B cell (primary cell): ENCODE measurements around the gene POLD2. TPM values are rescaled to one million over a fixed set of nuclear protein-coding genes. Genes with fewer than 3 reads are reported as not detected.
A peak's percentile ranks its signal among the peaks of the same experiment; 100 is the strongest.

Experiments used
- ATAC-seq: fragments of 200-7000 bp; cut with Tn5 transposase; one replicate; pipeline ENCODE4 v1.10.0; 2021; ENCODE audit warnings: low read depth, mild to moderate bottlenecking, moderate number of reproducible peaks, moderate library complexity
- CTCF ChIA-PET: fragments of 350-600 bp; sonication (Branson Sonifier 250); formaldehyde crosslinking; loops from one replicate; lab custom pipeline; 2021; ENCODE audit warnings: antibody characterized with exemption, inconsistent platforms; lab: Charles Lee
- POLR2A ChIA-PET: fragments of 350-600 bp; sonication (Branson Sonifier 250); formaldehyde crosslinking; loops from one replicate; lab custom pipeline; 2021; ENCODE audit warnings: antibody characterized with exemption; lab: Charles Lee
- DNase-seq: peaks from one replicate; pipeline ENCODE4 v3.0.0; 2013
- H2AFZ ChIP-seq: 2 replicates; pipeline ENCODE4 v1.6.1; 2012; ENCODE audit warnings: mild to moderate bottlenecking, low read depth, low read length; ENCODE audit not compliant: insufficient read depth, poor library complexity, severe bottlenecking
- H3K27ac ChIP-seq, 2 donors: 1 replicate in 1 of 2; 2 replicates in 1 of 2; pipeline ENCODE4 v1.5.1; 2012 to 2013; ENCODE audit warnings: low read length in 2 of 2, mild to moderate bottlenecking in 2 of 2, moderate library complexity in 1 of 2
- H3K27me3 ChIP-seq, 4 experiments: fragments of 200-600 bp in 1 of 4; sonication (generic) in 1 of 4; replicated peaks in 1 of 4; 1 replicate in 2 of 4; 2 replicates in 2 of 4; pipeline versions ENCODE4 v1.6.1 to v1.7.0; 2013 to 2016; ENCODE audit warnings: low read length in 3 of 4, mild to moderate bottlenecking in 2 of 4, mixed read lengths in 1 of 4, moderate library complexity in 1 of 4; ENCODE audit not compliant: insufficient read depth in 4 of 4, control insufficient read depth in 3 of 4; ENCODE audit errors: control extremely low read depth in 1 of 4
- H3K36me3 ChIP-seq, 2 experiments: replicated peaks in 1 of 2; 1 replicate in 1 of 2; 2 replicates in 1 of 2; pipeline versions ENCODE4 v1.6.1 to v1.7.1; 2013; ENCODE audit warnings: low read length in 1 of 2; ENCODE audit not compliant: insufficient read depth in 2 of 2, control insufficient read depth in 1 of 2; ENCODE audit errors: control extremely low read depth in 1 of 2, extremely low read depth in 1 of 2
- H3K4me1 ChIP-seq, 2 donors: fragments of 200-600 bp in 1 of 2; sonication (generic) in 1 of 2; 1 replicate in 1 of 2; 2 replicates in 1 of 2; pipeline versions ENCODE4 v1.5.1 to v1.6.1; 2013 to 2017; ENCODE audit warnings: low read length in 2 of 2; ENCODE audit not compliant: control insufficient read depth in 2 of 2, insufficient read depth in 2 of 2
- H3K4me2 ChIP-seq: replicated peaks from 2 replicates; pipeline ENCODE3; 2012; ENCODE audit warnings: mild to moderate bottlenecking, low read depth, low read length; ENCODE audit not compliant: poor library complexity, severe bottlenecking
- H3K4me3 ChIP-seq, 5 experiments: fragments of 200-600 bp in 1 of 5; sonication (generic) in 1 of 5; 1 replicate in 3 of 5; 2 replicates in 2 of 5; pipeline versions ENCODE4 v1.5.1 to v1.7.0; 2011 to 2016; ENCODE audit warnings: low read length in 4 of 5, mild to moderate bottlenecking in 4 of 5, low read depth in 2 of 5, control low read depth in 1 of 5, moderate library complexity in 1 of 5; ENCODE audit not compliant: insufficient read depth in 1 of 5; ENCODE audit errors: control extremely low read depth in 1 of 5, extremely low read depth in 1 of 5
- H3K79me2 ChIP-seq: fragments of 200-600 bp; sonication (generic); one replicate; pipeline ENCODE4 v1.6.0; 2016; ENCODE audit warnings: low read length; ENCODE audit not compliant: control insufficient read depth, insufficient read depth
- H3K9ac ChIP-seq: fragments of 200-600 bp; sonication (generic); 2 replicates; pipeline ENCODE4 v1.6.1; 2017; ENCODE audit warnings: mild to moderate bottlenecking, low read length, moderate library complexity
- H3K9me3 ChIP-seq, 3 donors: one replicate each; pipeline versions ENCODE4 v1.6.1 to v1.7.1; 2013; ENCODE audit warnings: low read length in 2 of 3; ENCODE audit not compliant: control insufficient read depth in 2 of 3, insufficient read depth in 1 of 3; ENCODE audit errors: control extremely low read depth in 1 of 3
- H4K20me1 ChIP-seq: 2 replicates; pipeline ENCODE4 v1.6.0; 2012; ENCODE audit warnings: mild to moderate bottlenecking, low read length; ENCODE audit not compliant: insufficient read depth, control insufficient read depth, poor library complexity, severe bottlenecking
- H3K27ac Mint-ChIP-seq: one replicate; pipeline ENCODE4 v1.8.0; 2021; ENCODE audit warnings: mixed read lengths
- H3K27me3 Mint-ChIP-seq: one replicate; pipeline ENCODE4 v1.8.0; 2021; ENCODE audit warnings: mixed read lengths
- H3K4me1 Mint-ChIP-seq: one replicate; pipeline ENCODE4 v1.8.0; 2021; ENCODE audit warnings: mixed read lengths
- H3K4me3 Mint-ChIP-seq: one replicate; pipeline ENCODE4 v1.8.0; 2021; ENCODE audit warnings: mixed read lengths
- H3K9me3 Mint-ChIP-seq: one replicate; pipeline ENCODE4 v1.8.0; 2022; ENCODE audit warnings: mixed read lengths; ENCODE audit not compliant: insufficient read depth
- CTCF ChIP-seq: fragments of 200-600 bp; IDR thresholded peaks from one replicate; pipeline ENCODE4 v1.8.0; 2022; ENCODE audit warnings: antibody characterized with exemption, mild to moderate bottlenecking
- EZH2 ChIP-seq: IDR thresholded peaks from 2 replicates; pipeline ENCODE4 v1.6.1; 2012; ENCODE audit warnings: borderline replicate concordance, low read depth, mild to moderate bottlenecking, moderate library complexity, low read length; ENCODE audit not compliant: insufficient read depth, poor library complexity, severe bottlenecking
- WGBS: methylation state at CpG from one replicate; pipeline ENCODE4 v1.1.5; 2013; ENCODE audit warnings: missing lambda C conversion rate; ENCODE audit not compliant: insufficient coverage; 5-methylcytosine and 5-hydroxymethylcytosine counted together
- intact Hi-C: fragments of 100-400 bp; cut with micrococcal nuclease; formaldehyde crosslinking; loops from one replicate; pipeline ENCODE4 v1.10.0; 2022
- polyA plus RNA-seq: library from polyadenylated mRNA; depleted of rRNA; stranded (reverse); fragments of >200 nt; gene quantifications from 2 replicates; pipeline ENCODE4 v1.2.3, GENCODE V29; 2012
- total RNA-seq, 2 donors: library from RNA; stranded (reverse); fragments of 120-200 nt in 1 of 2; gene quantifications; 1 replicate in 1 of 2; 2 replicates in 1 of 2; pipeline versions ENCODE4 v1.2.3 to v1.2.4, GENCODE V29; 2013 to 2022

POLD2 gene
- total and polyA plus RNA-seq, 2 donors (not counting 1 experiment from before 2014, with no cell fraction given): 73.6 to 86.7 TPM

GRCh38 chr7:44124822-44125202, 1.5 kb upstream of the POLD2 start:
- ChIA-PET POLR2A (no interaction called here), CTCF (interaction anchor here (1.7 kb wide), 1 partner anchor 57 kb away, joined by 3 read pairs; no protein-coding TSS in a partner anchor)
- intact Hi-C loops: no loop called here
- no peaks in the 10 kb centered on the region for H3K27me3 Mint-ChIP-seq
- TF ChIP-seq EZH2: no peak
- no peak overlapping the region for H3K27ac ChIP-seq
- H3K9me3 Mint-ChIP-seq: peaks cover 3% of the 10 kb centered on the region
- ATAC-seq: no peak
- no peaks in the 10 kb centered on the region for H4K20me1 ChIP-seq
- peaks cover 28% of the 10 kb centered on the region for H3K79me2 ChIP-seq
- H3K4me3 Mint-ChIP-seq: peak overlapping the region; percentile 64
- H3K4me2 ChIP-seq: no peak overlapping the region
- 93% methylated on average over 3 of the region's 6 CpGs for WGBS
- H3K4me3 ChIP-seq: no peak overlapping the region
- no peak overlapping the region for H3K27ac Mint-ChIP-seq
- H3K4me1 ChIP-seq: peaks cover 9 to 19% of the 10 kb centered on the region in 2 donors
- no peak overlapping the region for H3K9ac ChIP-seq
- H3K27me3 ChIP-seq: peaks cover 0 to 3% (median 0%) of the 10 kb centered on the region in 4 experiments
- H2AFZ ChIP-seq: no peak overlapping the region
- DNase-seq: no peak
- peaks cover 0 to 6% of the 10 kb centered on the region in 2 experiments for H3K36me3 ChIP-seq
- peaks cover 19% of the 10 kb centered on the region for H3K4me1 Mint-ChIP-seq
- peaks cover 3 to 9% (median 8%) of the 10 kb centered on the region in 3 donors for H3K9me3 ChIP-seq

- Histone ChIP-seq H4K20me1 (no peaks in the 10 kb centered on the region), H3K4me1 (peaks cover 9 to 19% of the 10 kb centered on the region in 2 donors), H3K27ac (peak overlapping the region in 1 of 2 donors; percentile 80), H3K27me3 (no peaks in the 10 kb centered on the region), H3K4me2 (peak overlapping the region; percentile 98), H3K36me3 (peaks cover 0 to 21% of the 10 kb centered on the region in 2 experiments), H3K4me3 (peak overlapping the region; percentile 67 to 78 (median 76)), H2AFZ (peak overlapping the region; percentile 98), H3K9ac (peak overlapping the region; percentile 87), H3K9me3 (peaks cover 0 to 5% (median 3%) of the 10 kb centered on the region in 3 donors), H3K79me2 (peaks cover 41% of the 10 kb centered on the region)
- POLR2A ChIA-PET: interaction anchor here (0.6 to 1.8 kb wide), 3 partner anchors 17 to 988 kb away, joined by 3 to 7 read pairs (median 4); no protein-coding TSS in a partner anchor
- H3K9me3 Mint-ChIP-seq: peaks cover 3% of the 10 kb centered on the region
- peak overlapping the region; percentile 97 for H3K4me3 Mint-ChIP-seq
- DNase-seq (no peak), ATAC-seq (no peak)
- no peak for TF ChIP-seq EZH2
- no peak for TF ChIP-seq CTCF
- H3K27me3 Mint-ChIP-seq: no peaks in the 10 kb centered on the region
- 63% methylated on average over 1 of the region's 1 CpG for WGBS
- intact Hi-C loops: loop anchor here (2.0 kb wide), 2 partner anchors 26 to 76 kb away; no protein-coding TSS in a partner anchor
- H3K27ac Mint-ChIP-seq: peak overlapping the region; percentile 57
- CTCF ChIA-PET: interaction anchor here (0.6 to 1.6 kb wide), 6 partner anchors 18 to 581 kb away, joined by 3 to 5 read pairs (median 4); partner anchors contain the start of gene AEBP1
- peaks cover 22% of the 10 kb centered on the region for H3K4me1 Mint-ChIP-seq
Observed at GRCh38 chr7:44122529-44122928, 819 bp downstream of the POLD2 start.
